Measurements from ENCODE around the gene ANKRD29. TPM values are rescaled to one million over a fixed set of nuclear protein-coding genes. Genes with fewer than 3 reads are reported as not detected.
A peak's percentile ranks its signal among the peaks of the same experiment; 100 is the strongest.
"Not testable (repeated sequence)": the region's sequence is repeated elsewhere in the genome, so short reads cannot be mapped to it uniquely, and the experiment has no call there.

ANKRD29 gene
- total RNA-seq, 1 donor from 2014 or later, result 0.50 TPM

- Mint-ChIP-seq H3K27me3 (ENCODE audit: low read depth) (no peaks in the 10 kb centered on the region), H3K4me3 (ENCODE audit: unreplicated experiment) (no peak overlapping the region), H3K4me1 (ENCODE audit: low read depth) (peaks cover 58% of the 10 kb centered on the region), H3K36me3 (ENCODE audit: low read depth) (peaks cover 4% of the 10 kb centered on the region), H3K9me3 (ENCODE audit: low read depth) (no peaks in the 10 kb centered on the region), H3K27ac (ENCODE audit: unreplicated experiment) (peak overlapping the region; percentile 6)
- TF ChIP-seq, protein P1, sequence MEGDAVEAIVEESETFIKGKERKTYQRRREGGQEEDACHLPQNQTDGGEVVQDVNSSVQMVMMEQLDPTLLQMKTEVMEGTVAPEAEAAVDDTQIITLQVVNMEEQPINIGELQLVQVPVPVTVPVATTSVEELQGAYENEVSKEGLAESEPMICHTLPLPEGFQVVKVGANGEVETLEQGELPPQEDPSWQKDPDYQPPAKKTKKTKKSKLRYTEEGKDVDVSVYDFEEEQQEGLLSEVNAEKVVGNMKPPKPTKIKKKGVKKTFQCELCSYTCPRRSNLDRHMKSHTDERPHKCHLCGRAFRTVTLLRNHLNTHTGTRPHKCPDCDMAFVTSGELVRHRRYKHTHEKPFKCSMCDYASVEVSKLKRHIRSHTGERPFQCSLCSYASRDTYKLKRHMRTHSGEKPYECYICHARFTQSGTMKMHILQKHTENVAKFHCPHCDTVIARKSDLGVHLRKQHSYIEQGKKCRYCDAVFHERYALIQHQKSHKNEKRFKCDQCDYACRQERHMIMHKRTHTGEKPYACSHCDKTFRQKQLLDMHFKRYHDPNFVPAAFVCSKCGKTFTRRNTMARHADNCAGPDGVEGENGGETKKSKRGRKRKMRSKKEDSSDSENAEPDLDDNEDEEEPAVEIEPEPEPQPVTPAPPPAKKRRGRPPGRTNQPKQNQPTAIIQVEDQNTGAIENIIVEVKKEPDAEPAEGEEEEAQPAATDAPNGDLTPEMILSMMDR (IDR thresholded peaks at IDR 0.05), result no peak
- DNase-seq (ENCODE audit: low spot score), result no peak
Measured at GRCh38 chr18:23580677-23581367, 81.9 kb downstream of the ANKRD29 start.

DNA sequence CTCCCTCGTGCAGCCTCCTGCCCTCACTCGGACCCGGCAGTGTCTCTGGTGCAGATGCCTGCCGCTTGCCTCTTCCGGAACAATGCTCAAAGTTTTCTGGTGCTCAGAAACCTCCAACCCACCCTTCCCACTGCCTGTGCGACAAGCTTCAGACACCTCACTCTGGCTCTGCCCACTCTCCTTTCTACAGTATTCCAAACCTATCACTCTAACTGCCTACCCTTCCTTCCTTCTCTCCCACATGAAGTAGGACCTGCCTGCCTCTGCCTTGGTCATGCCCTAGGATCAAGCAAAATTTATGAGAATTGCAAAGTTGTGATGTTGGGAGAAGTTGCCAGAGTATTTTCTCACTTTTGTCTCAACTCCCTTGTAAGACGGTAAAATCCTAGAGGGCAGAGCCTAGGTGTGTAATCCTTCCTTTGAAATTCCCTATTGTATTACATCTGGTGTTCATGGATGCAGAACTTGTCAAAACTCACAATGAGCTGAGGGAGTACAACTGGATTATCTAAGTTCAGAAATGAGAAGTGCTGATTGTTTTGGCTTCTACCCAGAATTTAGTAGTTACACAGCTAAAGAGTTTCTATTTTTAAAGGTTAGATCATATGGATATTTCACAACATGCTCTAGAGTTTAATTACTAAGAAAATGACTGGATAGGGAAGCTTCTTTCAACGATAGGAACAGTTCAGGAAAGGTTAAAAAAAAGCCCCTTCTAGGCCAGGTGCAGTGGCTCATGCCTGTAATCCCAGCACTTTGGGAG is 83.6 kb downstream of the ANKRD29 start:
- H3K27ac Mint-ChIP-seq (ENCODE audit: unreplicated experiment), result peak overlapping the region; percentile 37
- no peaks in the 10 kb centered on the region for H3K9me3 Mint-ChIP-seq (ENCODE audit: low read depth)
- TF ChIP-seq, protein P1 (IDR thresholded peaks at IDR 0.05), result no peak
- H3K4me1 Mint-ChIP-seq (ENCODE audit: low read depth), result peaks cover 56% of the 10 kb centered on the region
- H3K27me3 Mint-ChIP-seq (ENCODE audit: low read depth), result no peaks in the 10 kb centered on the region
- DNase-seq (ENCODE audit: low spot score), result no peak
- no peak overlapping the region for H3K4me3 Mint-ChIP-seq (ENCODE audit: unreplicated experiment)
- peaks cover 6% of the 10 kb centered on the region for H3K36me3 Mint-ChIP-seq (ENCODE audit: low read depth)

GRCh38 chr18:23578067-23578701 is 84.5 kb downstream of the ANKRD29 start:
- Mint-ChIP-seq H3K36me3 (ENCODE audit: low read depth) (peaks cover 6% of the 10 kb centered on the region), H3K4me3 (ENCODE audit: unreplicated experiment) (no peak overlapping the region), H3K9me3 (ENCODE audit: low read depth) (no peaks in the 10 kb centered on the region), H3K27me3 (ENCODE audit: low read depth) (no peaks in the 10 kb centered on the region), H3K4me1 (ENCODE audit: low read depth) (peaks cover 56% of the 10 kb centered on the region), H3K27ac (ENCODE audit: unreplicated experiment) (no peak overlapping the region)
- DNase-seq (ENCODE audit: low spot score), result no peak
- TF ChIP-seq, protein P1 (IDR thresholded peaks at IDR 0.05), result no peak

DNA sequence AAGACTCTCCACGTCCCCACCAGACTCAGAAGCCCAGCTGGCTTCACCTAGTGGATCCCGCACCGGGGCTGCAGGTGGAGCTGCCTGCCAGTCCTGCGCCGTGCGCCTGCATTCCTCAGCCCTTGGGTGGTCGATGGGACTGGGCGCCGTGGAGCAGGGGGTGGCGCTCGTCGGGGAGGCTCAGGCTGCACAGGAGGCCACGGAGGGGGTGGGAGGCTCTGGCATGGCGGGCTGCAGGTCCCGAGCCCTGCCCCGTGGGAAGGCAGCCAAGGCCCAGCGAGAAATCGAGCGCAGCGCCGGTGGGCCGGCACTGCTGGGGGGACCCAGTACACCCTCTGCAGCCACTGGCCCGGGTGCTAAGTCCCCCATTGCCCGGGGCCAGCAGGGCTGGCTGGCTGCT is 85.2 kb downstream of the ANKRD29 start:
- H3K4me1 Mint-ChIP-seq (ENCODE audit: low read depth), result peaks cover 54% of the 10 kb centered on the region
- DNase-seq (ENCODE audit: low spot score); H3K4me3 Mint-ChIP-seq (ENCODE audit: unreplicated experiment); H3K9me3 Mint-ChIP-seq (ENCODE audit: low read depth); H3K27ac Mint-ChIP-seq (ENCODE audit: unreplicated experiment); H3K27me3 Mint-ChIP-seq (ENCODE audit: low read depth); H3K36me3 Mint-ChIP-seq (ENCODE audit: low read depth): not testable (repeated sequence)

DNA sequence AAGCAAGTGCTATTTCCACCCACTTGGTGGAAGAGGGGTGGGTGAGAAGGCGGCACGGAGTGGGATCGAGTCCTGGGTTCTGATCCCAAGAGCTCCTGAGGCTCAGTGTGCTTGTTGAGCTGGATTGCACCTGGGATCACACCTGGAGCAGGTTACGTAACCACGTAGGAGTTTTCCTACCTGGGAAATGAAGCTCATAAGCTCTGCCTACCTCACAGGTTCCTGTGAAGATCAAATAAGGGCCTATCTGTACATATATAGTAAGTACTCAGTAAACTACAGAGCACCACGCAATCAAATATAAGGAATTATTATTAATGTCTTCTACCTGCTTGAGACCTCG is 87.4 kb downstream of the ANKRD29 start:
- H3K4me3 Mint-ChIP-seq (ENCODE audit: unreplicated experiment), result no peak overlapping the region
- no peaks in the 10 kb centered on the region for H3K9me3 Mint-ChIP-seq (ENCODE audit: low read depth)
- peaks cover 36% of the 10 kb centered on the region for H3K4me1 Mint-ChIP-seq (ENCODE audit: low read depth)
- peak overlapping the region; percentile 88 for H3K27ac Mint-ChIP-seq (ENCODE audit: unreplicated experiment)
- H3K36me3 Mint-ChIP-seq (ENCODE audit: low read depth), result peaks cover 11% of the 10 kb centered on the region
- DNase-seq (ENCODE audit: low spot score), result no peak
- H3K27me3 Mint-ChIP-seq (ENCODE audit: low read depth), result no peaks in the 10 kb centered on the region
- TF ChIP-seq, protein P1 (IDR thresholded peaks at IDR 0.05), result no peak

Measured in chondrocyte (in vitro differentiated cells).